OCI-LY7 (cell line): ENCODE results near the gene STK33. TPM values are rescaled to one million over a fixed set of nuclear protein-coding genes. Genes with fewer than 3 reads are reported as not detected.

Experiments
- BruUV-seq: library from RNA; stranded (reverse); fragments of 400-500 nt; replicated peaks from 2 replicates; lab custom pipeline; 2021; lab: Mats Ljungman, UMichigan
- CTCF ChIA-PET: fragments of 300-600 bp; sonication (Branson Sonifier 250); formaldehyde crosslinking; loops from one replicate; lab custom pipeline; 2022; ENCODE audit warnings: antibody characterized with exemption; ENCODE audit not compliant: unreplicated experiment; lab: Charles Lee
- POLR2A ChIA-PET: fragments of 300-600 bp; sonication (Branson Sonifier 250); formaldehyde crosslinking; loops from one replicate; lab custom pipeline; 2022; ENCODE audit warnings: antibody characterized with exemption; lab: Charles Lee
- DNase-seq: peaks from one replicate; pipeline ENCODE4 v3.0.0-alpha.2; 2015; ENCODE audit warnings: low spot score
- H2AFZ ChIP-seq: fragments of 200-600 bp; sonication (generic), shearing (Covaris generic); 2 replicates; pipeline ENCODE4 v1.6.1; 2014; ENCODE audit warnings: mild to moderate bottlenecking, antibody characterized with exemption, low read length, moderate library complexity
- H3K27ac ChIP-seq: fragments of 200-600 bp; sonication (generic); 2 replicates; pipeline ENCODE4 v1.5.1; 2014; ENCODE audit warnings: mixed run types, low read depth, mild to moderate bottlenecking, moderate library complexity, low read length, inconsistent platforms; ENCODE audit not compliant: poor library complexity, severe bottlenecking
- H3K36me3 ChIP-seq: fragments of 200-600 bp; sonication (generic); 2 replicates; pipeline ENCODE4 v1.6.1; 2014; ENCODE audit warnings: mild to moderate bottlenecking, antibody characterized with exemption, low read length, moderate library complexity, mixed read lengths; ENCODE audit not compliant: insufficient read depth
- H3K4me1 ChIP-seq: fragments of 200-600 bp; sonication (generic); 2 replicates; pipeline ENCODE4 v1.5.1; 2014; ENCODE audit warnings: mild to moderate bottlenecking, low read length; ENCODE audit not compliant: insufficient read depth, poor library complexity, severe bottlenecking
- H3K4me2 ChIP-seq: fragments of 200-600 bp; sonication (generic); 2 replicates; pipeline ENCODE4 v1.6.1; 2014; ENCODE audit warnings: mild to moderate bottlenecking, low read length
- H3K4me3 ChIP-seq: fragments of 200-600 bp; sonication (generic); 2 replicates; pipeline ENCODE4 v1.5.1; 2014; ENCODE audit warnings: mild to moderate bottlenecking, low read depth, low read length; ENCODE audit not compliant: poor library complexity, severe bottlenecking
- H3K79me2 ChIP-seq: fragments of 200-600 bp; sonication (generic); 2 replicates; pipeline ENCODE4 v1.6.1; 2016; ENCODE audit warnings: low read depth, mild to moderate bottlenecking, low read length, moderate library complexity, mixed read lengths; ENCODE audit not compliant: insufficient read depth
- H3K9me2 ChIP-seq: fragments of 200-600 bp; sonication (generic); 2 replicates; pipeline ENCODE4 v1.6.1; 2016; ENCODE audit warnings: mild to moderate bottlenecking, low read length, mixed read lengths; ENCODE audit not compliant: insufficient read depth
- H3K9me3 ChIP-seq: fragments of 200-600 bp; sonication (generic); 2 replicates; pipeline ENCODE4 v1.6.1; 2014; ENCODE audit warnings: mild to moderate bottlenecking, mixed run types, low read length, mixed read lengths
- H4K20me1 ChIP-seq: fragments of 200-600 bp; sonication (generic); 2 replicates; pipeline ENCODE4 v1.6.1; 2014; ENCODE audit warnings: mild to moderate bottlenecking, antibody characterized with exemption, low read length, moderate library complexity, mixed read lengths; ENCODE audit not compliant: insufficient read depth
- EZH2phosphoT487 ChIP-seq: fragments of 200-600 bp; sonication (generic); IDR thresholded peaks from 2 replicates; pipeline ENCODE4 v1.6.1; 2018; ENCODE audit warnings: low read depth, borderline replicate concordance, mild to moderate bottlenecking, mixed run types, antibody characterized with exemption, low read length, moderate library complexity, mixed read lengths
- intact Hi-C: fragments of 100-400 bp; cut with micrococcal nuclease; formaldehyde crosslinking; loops from one replicate; pipeline ENCODE4 v1.10.0; 2022; ENCODE audit not compliant: unreplicated experiment
- total RNA-seq, 2 experiments: library from RNA; depleted of rRNA in 1 of 2; stranded (reverse); fragments of >200 nt in 1 of 2; shearing (Covaris generic) in 1 of 2; gene quantifications; 2 replicates each; pipeline ENCODE4 v1.2.3, GENCODE V29; 2014 to 2022
- TF ChIP-seq, protein P1 (sequence below): fragments of 200-600 bp; sonication (generic); conservative IDR thresholded peaks from 2 replicates; pipeline ENCODE4 v1.5.1; 2014; ENCODE audit warnings: mild to moderate bottlenecking, antibody characterized with exemption, low read length, moderate library complexity, mixed read lengths

The STK33 gene
- total RNA-seq, 2 experiments from 2014 or later, result 0.73 TPM; not detected in 1

DNA sequence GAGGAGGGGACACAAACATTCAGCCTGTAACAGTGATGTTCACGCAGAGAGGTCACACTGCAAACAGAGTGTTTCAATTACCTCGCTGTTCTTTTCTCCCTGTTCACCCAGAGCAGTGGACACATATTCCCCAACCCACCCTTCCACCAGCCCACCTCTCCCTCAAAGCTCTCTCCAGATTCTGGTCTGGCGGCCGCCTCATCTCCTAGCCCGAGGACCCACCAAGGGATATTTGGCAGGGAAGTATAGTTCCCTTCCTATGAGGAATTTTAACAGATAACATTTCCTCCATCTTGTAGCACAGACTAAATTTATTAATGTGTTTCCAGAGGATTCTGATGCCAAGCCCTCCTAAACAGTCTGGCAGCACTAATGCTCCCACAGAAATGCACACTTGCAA lies 219.3 kb downstream of the STK33 start:
- DNase-seq, result no peak
- Histone ChIP-seq H3K4me1 (no peaks in the 10 kb centered on the region), H3K9me2 (no peaks in the 10 kb centered on the region), H2AFZ (no peak overlapping the region), H3K4me2 (no peak overlapping the region), H3K27ac (no peak overlapping the region), H3K79me2 (no peaks in the 10 kb centered on the region), H3K9me3 (no peaks in the 10 kb centered on the region), H3K36me3 (no peaks in the 10 kb centered on the region), H3K4me3 (no peak overlapping the region), H4K20me1 (no peaks in the 10 kb centered on the region)
- ChIA-PET POLR2A (interaction anchor here (0.6 kb wide), 1 partner anchor 51 kb away, joined by 3 read pairs; no protein-coding TSS in a partner anchor), CTCF (interaction anchor here (0.6 kb wide), 1 partner anchor 543 kb away, joined by 11 read pairs; no protein-coding TSS in a partner anchor)
- BruUV-seq, result no TSS peak
- no peak for TF ChIP-seq EZH2phosphoT487
- TF ChIP-seq, protein P1, sequence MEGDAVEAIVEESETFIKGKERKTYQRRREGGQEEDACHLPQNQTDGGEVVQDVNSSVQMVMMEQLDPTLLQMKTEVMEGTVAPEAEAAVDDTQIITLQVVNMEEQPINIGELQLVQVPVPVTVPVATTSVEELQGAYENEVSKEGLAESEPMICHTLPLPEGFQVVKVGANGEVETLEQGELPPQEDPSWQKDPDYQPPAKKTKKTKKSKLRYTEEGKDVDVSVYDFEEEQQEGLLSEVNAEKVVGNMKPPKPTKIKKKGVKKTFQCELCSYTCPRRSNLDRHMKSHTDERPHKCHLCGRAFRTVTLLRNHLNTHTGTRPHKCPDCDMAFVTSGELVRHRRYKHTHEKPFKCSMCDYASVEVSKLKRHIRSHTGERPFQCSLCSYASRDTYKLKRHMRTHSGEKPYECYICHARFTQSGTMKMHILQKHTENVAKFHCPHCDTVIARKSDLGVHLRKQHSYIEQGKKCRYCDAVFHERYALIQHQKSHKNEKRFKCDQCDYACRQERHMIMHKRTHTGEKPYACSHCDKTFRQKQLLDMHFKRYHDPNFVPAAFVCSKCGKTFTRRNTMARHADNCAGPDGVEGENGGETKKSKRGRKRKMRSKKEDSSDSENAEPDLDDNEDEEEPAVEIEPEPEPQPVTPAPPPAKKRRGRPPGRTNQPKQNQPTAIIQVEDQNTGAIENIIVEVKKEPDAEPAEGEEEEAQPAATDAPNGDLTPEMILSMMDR, result no peak
- intact Hi-C loops, result no loop called here

DNA sequence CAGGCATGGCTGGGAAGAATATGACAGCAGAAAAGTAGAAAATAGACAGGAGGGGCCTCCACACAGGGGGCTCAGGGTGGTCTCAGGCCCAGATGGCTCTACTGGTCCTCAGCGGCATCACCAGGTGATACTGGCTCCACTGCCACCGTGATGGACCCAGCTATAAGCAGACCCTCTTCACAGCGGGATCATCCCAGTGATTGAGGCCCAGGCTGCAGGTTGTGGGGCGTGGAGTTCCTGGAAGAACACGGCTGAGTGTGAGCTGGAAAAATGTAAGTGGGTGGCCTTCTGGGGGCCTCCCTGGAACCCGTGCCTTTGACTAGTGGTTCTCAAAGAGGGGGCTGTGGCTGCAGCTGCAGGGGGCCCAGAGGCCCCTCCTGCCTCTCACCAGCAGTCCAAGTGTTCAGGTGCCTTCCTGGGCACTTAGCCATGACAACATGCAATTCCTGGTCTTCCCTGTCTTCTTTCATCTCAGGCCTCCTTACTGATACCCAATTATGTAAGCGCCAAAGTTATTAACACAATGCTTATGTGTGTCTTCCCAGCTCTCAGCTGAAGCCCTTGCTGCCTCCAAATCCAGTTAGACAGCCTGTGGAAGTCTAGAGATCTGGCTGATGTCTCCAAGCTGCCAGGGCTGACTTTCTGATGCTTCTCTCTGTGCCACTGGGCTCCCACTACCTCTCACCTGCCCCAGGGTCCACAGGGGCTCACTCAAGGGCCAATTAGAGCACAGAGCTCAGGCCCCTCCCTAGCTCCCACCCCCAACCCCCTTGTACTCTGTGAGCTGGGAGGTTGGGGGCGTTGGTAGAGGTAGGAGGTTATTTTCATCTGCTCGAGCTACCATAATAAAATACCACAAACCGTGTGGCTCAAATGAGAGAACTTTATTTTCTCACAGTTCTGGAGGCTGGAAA lies 220.3 kb downstream of the STK33 start:
- Histone ChIP-seq H3K4me3 (no peak overlapping the region), H3K79me2 (no peaks in the 10 kb centered on the region), H2AFZ (no peak overlapping the region), H3K9me3 (no peaks in the 10 kb centered on the region), H4K20me1 (no peaks in the 10 kb centered on the region), H3K27ac (no peak overlapping the region), H3K9me2 (no peaks in the 10 kb centered on the region), H3K4me1 (no peaks in the 10 kb centered on the region), H3K4me2 (no peak overlapping the region), H3K36me3 (no peaks in the 10 kb centered on the region)
- no peak for DNase-seq
- TF ChIP-seq, protein P1, result no peak
- no peak for TF ChIP-seq EZH2phosphoT487
- CTCF ChIA-PET, result interaction anchor here (0.5 to 0.6 kb wide), 2 partner anchors 475 to 544 kb away, joined by 5 to 11 read pairs; no protein-coding TSS in a partner anchor
- POLR2A ChIA-PET, result interaction anchor here (0.6 kb wide), 1 partner anchor 52 kb away, joined by 3 read pairs; no protein-coding TSS in a partner anchor
- no TSS peak for BruUV-seq
- intact Hi-C loops, result no loop called here
